Activated T-cell treated with anti-CD3 and anti-CD28 coated beads, Interleukin-2, amount 50 U/mL, for 24 hours (primary cell): Measurements from ENCODE around the gene ZCCHC18.
"Not testable (repeated sequence)": the region's sequence is repeated elsewhere in the genome, so short reads cannot be mapped to it uniquely, and the experiment has no call there.

Source experiments
- DNase-seq: peaks from one replicate; pipeline ENCODE4 v3.0.0-alpha.2; 2020
- H3K27ac Mint-ChIP-seq: 2 replicates; pipeline ENCODE4 v1.8.0; 2020; ENCODE audit warnings: mild to moderate bottlenecking, mixed read lengths
- H3K27me3 Mint-ChIP-seq: 2 replicates; pipeline ENCODE4 v1.8.0; 2020; ENCODE audit warnings: mixed read lengths
- H3K36me3 Mint-ChIP-seq: 2 replicates; pipeline ENCODE4 v1.8.0; 2020; ENCODE audit warnings: low read depth, mixed read lengths
- H3K4me1 Mint-ChIP-seq: 2 replicates; pipeline ENCODE4 v1.8.0; 2020; ENCODE audit warnings: low read depth, mixed read lengths
- H3K4me3 Mint-ChIP-seq: 2 replicates; pipeline ENCODE4 v1.8.0; 2020; ENCODE audit warnings: mild to moderate bottlenecking, moderate library complexity, mixed read lengths
- H3K9me3 Mint-ChIP-seq: 2 replicates; pipeline ENCODE4 v1.8.0; 2020; ENCODE audit warnings: mixed read lengths

ZCCHC18 gene

GRCh38 chrX:104110491-104111240, 1.7 kb upstream of the ZCCHC18 start:
- peak overlapping the region; percentile 31 for H3K4me3 Mint-ChIP-seq
- DNase-seq, H3K36me3 Mint-ChIP-seq, H3K9me3 Mint-ChIP-seq, H3K27ac Mint-ChIP-seq: not testable (repeated sequence)
- H3K4me1 Mint-ChIP-seq, result peaks cover 25% of the 10 kb centered on the region
- peaks cover 52% of the 10 kb centered on the region for H3K27me3 Mint-ChIP-seq

GRCh38 chrX:104113222-104113965, 1.1 kb downstream of the ZCCHC18 start:
- Mint-ChIP-seq H3K36me3 (no peaks in the 10 kb centered on the region), H3K4me1 (peaks cover 37% of the 10 kb centered on the region), H3K27me3 (peaks cover 52% of the 10 kb centered on the region), H3K9me3 (no peaks in the 10 kb centered on the region), H3K27ac (no peak overlapping the region), H3K4me3 (peak overlapping the region; percentile 80)
- peak; percentile 61 for DNase-seq

- Mint-ChIP-seq H3K36me3 (no peaks in the 10 kb centered on the region), H3K4me3 (no peak overlapping the region), H3K27ac (no peak overlapping the region), H3K27me3 (peaks cover 40% of the 10 kb centered on the region), H3K9me3 (no peaks in the 10 kb centered on the region), H3K4me1 (peaks cover 39% of the 10 kb centered on the region)
- no peak for DNase-seq
Observed at GRCh38 chrX:104117759-104118158, 5.4 kb downstream of the ZCCHC18 start.

GRCh38 chrX:104118765-104119164, 6.4 kb downstream of the ZCCHC18 start:
- Mint-ChIP-seq H3K27ac (no peak overlapping the region), H3K4me1 (peaks cover 41% of the 10 kb centered on the region)

GRCh38 chrX:104122829-104123228, 10.5 kb downstream of the ZCCHC18 start:
- peaks cover 20% of the 10 kb centered on the region for H3K27me3 Mint-ChIP-seq
- H3K4me3 Mint-ChIP-seq, result no peak overlapping the region
- peaks cover 13% of the 10 kb centered on the region for H3K36me3 Mint-ChIP-seq

More at GRCh38 chrX:104118765-104119164, 6.4 kb downstream of the ZCCHC18 start:
- H3K9me3 Mint-ChIP-seq, result no peaks in the 10 kb centered on the region
- H3K27me3 Mint-ChIP-seq, result peaks cover 36% of the 10 kb centered on the region
- no peak overlapping the region for H3K4me3 Mint-ChIP-seq
- no peak for DNase-seq
- H3K36me3 Mint-ChIP-seq, result peaks cover 1% of the 10 kb centered on the region

GRCh38 chrX:104126856-104127255, 14.5 kb downstream of the ZCCHC18 start:
- H3K27ac Mint-ChIP-seq, result no peak overlapping the region

More at GRCh38 chrX:104122829-104123228, 10.5 kb downstream of the ZCCHC18 start:
- no peaks in the 10 kb centered on the region for H3K9me3 Mint-ChIP-seq
- DNase-seq, result no peak
- H3K27ac Mint-ChIP-seq, result peak overlapping the region; percentile 66
- peaks cover 40% of the 10 kb centered on the region for H3K4me1 Mint-ChIP-seq

GRCh38 chrX:104130808-104131207, 18.5 kb downstream of the ZCCHC18 start:
- Mint-ChIP-seq H3K36me3 (peaks cover 22% of the 10 kb centered on the region), H3K27ac (no peak overlapping the region), H3K9me3 (no peaks in the 10 kb centered on the region), H3K4me1 (peaks cover 18% of the 10 kb centered on the region), H3K4me3 (no peak overlapping the region), H3K27me3 (peaks cover 32% of the 10 kb centered on the region)
- no peak for DNase-seq

More at GRCh38 chrX:104126856-104127255, 14.5 kb downstream of the ZCCHC18 start:
- DNase-seq, result no peak
- Mint-ChIP-seq H3K4me3 (no peak overlapping the region), H3K9me3 (no peaks in the 10 kb centered on the region), H3K27me3 (peaks cover 27% of the 10 kb centered on the region), H3K36me3 (peaks cover 29% of the 10 kb centered on the region), H3K4me1 (peaks cover 23% of the 10 kb centered on the region)

GRCh38 chrX:104134583-104135261, 22.4 kb downstream of the ZCCHC18 start:
- Mint-ChIP-seq H3K36me3 (peaks cover 16% of the 10 kb centered on the region), H3K27me3 (peaks cover 40% of the 10 kb centered on the region), H3K4me3 (no peak overlapping the region), H3K4me1 (peaks cover 26% of the 10 kb centered on the region), H3K9me3 (no peaks in the 10 kb centered on the region), H3K27ac (peak overlapping the region; percentile 3)
- DNase-seq, result no peak

- no peak overlapping the region for H3K4me3 Mint-ChIP-seq
- H3K9me3 Mint-ChIP-seq, result no peaks in the 10 kb centered on the region
- no peak for DNase-seq
- peaks cover 7% of the 10 kb centered on the region for H3K36me3 Mint-ChIP-seq
- peaks cover 40% of the 10 kb centered on the region for H3K27me3 Mint-ChIP-seq
- H3K27ac Mint-ChIP-seq, result no peak overlapping the region
- peaks cover 26% of the 10 kb centered on the region for H3K4me1 Mint-ChIP-seq
Observed at GRCh38 chrX:104135677-104136076, 23.4 kb downstream of the ZCCHC18 start.

GRCh38 chrX:104136241-104137019, 24.1 kb downstream of the ZCCHC18 start:
- peak; percentile 52 for DNase-seq
- Mint-ChIP-seq H3K36me3 (peaks cover 4% of the 10 kb centered on the region), H3K4me1 (peaks cover 26% of the 10 kb centered on the region), H3K4me3 (no peak overlapping the region), H3K27ac (no peak overlapping the region), H3K9me3 (no peaks in the 10 kb centered on the region), H3K27me3 (peaks cover 39% of the 10 kb centered on the region)

GRCh38 chrX:104137496-104137895, 25.2 kb downstream of the ZCCHC18 start:
- no peak for DNase-seq
- H3K27ac Mint-ChIP-seq, result no peak overlapping the region
- H3K9me3 Mint-ChIP-seq, result no peaks in the 10 kb centered on the region
- H3K4me1 Mint-ChIP-seq, result peaks cover 33% of the 10 kb centered on the region
- peaks cover 4% of the 10 kb centered on the region for H3K36me3 Mint-ChIP-seq
- H3K4me3 Mint-ChIP-seq, result no peak overlapping the region
- peaks cover 43% of the 10 kb centered on the region for H3K27me3 Mint-ChIP-seq

GRCh38 chrX:104141087-104141760, 28.9 kb downstream of the ZCCHC18 start:
- H3K27me3 Mint-ChIP-seq, result peaks cover 34% of the 10 kb centered on the region
- peak overlapping the region; percentile 76 for H3K27ac Mint-ChIP-seq
- H3K9me3 Mint-ChIP-seq, result no peaks in the 10 kb centered on the region
- DNase-seq, result no peak
- H3K4me1 Mint-ChIP-seq, result peaks cover 20% of the 10 kb centered on the region
- H3K4me3 Mint-ChIP-seq, result no peak overlapping the region
- H3K36me3 Mint-ChIP-seq, result peaks cover 4% of the 10 kb centered on the region

GRCh38 chrX:104151037-104151436, 38.7 kb downstream of the ZCCHC18 start:
- no peak for DNase-seq
- no peaks in the 10 kb centered on the region for H3K9me3 Mint-ChIP-seq
- H3K27me3 Mint-ChIP-seq, result peaks cover 2% of the 10 kb centered on the region
- H3K36me3 Mint-ChIP-seq, result peaks cover 2% of the 10 kb centered on the region
- no peak overlapping the region for H3K4me3 Mint-ChIP-seq
- H3K27ac Mint-ChIP-seq, result no peak overlapping the region
- H3K4me1 Mint-ChIP-seq, result peaks cover 6% of the 10 kb centered on the region
